Muscle of arm (tissue), 12 donors: ENCODE results near the gene TMC1. TPM values are rescaled to one million over a fixed set of nuclear protein-coding genes. Genes with fewer than 3 reads are reported as not detected.
A peak's percentile ranks its signal among the peaks of the same experiment; 100 is the strongest.

Experiments
- DNase-seq: peaks from one replicate; pipeline ENCODE4 v3.0.0-alpha.2; 2013
- polyA plus RNA-seq, 12 donors: library from polyadenylated mRNA; unstranded; fragments of 120-200 nt; gene quantifications; one replicate each; pipeline ENCODE4 v1.2.1, GENCODE V29; 2013; ENCODE audit not compliant: insufficient read length in 12 of 12

Gene TMC1
- polyA plus RNA-seq, 12 donors = 0.41 to 2.8 (median 1.1) TPM; not detected in 2

GRCh38 chr9:72574156-72574810, 52.9 kb downstream of the TMC1 start:
- no peak for DNase-seq

- DNase-seq = no peak
These were observed 54.3 kb downstream of the TMC1 start for GRCh38 chr9:72575666-72576065.

GRCh38 chr9:72576087-72576486, 54.7 kb downstream of the TMC1 start:
- DNase-seq = no peak

GRCh38 chr9:72577212-72577753, 55.9 kb downstream of the TMC1 start:
- peak; percentile 38 for DNase-seq

DNA sequence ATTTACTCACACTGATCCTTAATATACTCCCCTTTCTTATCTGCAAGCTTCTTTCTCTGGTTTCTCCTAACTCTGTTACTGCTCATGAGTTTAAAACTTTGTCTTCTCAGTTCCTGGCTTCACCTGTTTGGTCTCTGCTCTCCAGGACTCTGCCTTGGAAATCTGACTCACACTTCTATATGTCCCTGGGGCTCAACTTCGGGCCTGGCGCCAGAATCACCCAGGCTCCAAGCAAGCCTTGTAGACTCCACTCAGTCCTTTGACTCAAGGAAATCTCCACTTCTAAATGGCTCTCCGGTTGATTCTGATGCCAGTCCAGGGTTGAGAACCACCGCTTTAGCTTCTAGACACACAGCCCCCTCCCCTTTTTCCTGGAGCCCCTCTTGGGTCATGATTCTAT, 57.8 kb downstream of the TMC1 start:
- DNase-seq = no peak

- no peak for DNase-seq
These were observed 58.6 kb downstream of the TMC1 start for GRCh38 chr9:72579880-72580550.

DNA sequence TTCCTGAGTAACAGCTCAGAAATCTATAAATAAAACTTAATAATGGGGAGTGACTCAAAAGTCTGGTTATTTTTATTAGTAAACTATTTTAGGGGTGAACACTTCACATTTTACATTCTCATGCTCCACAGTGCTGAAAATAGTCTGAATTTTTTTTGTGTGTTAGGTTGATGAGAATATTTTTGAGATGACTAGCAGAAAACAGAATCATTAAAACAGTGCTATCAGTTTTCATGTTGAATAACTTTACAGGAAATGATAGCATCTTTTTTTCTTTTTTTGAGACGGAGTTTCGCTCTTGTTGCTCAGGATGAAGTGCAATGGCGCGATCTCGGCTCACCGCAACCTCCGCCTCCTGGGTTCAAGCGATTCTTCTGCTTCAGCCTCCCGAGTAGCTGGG, 60.3 kb downstream of the TMC1 start:
- DNase-seq = no peak

DNA sequence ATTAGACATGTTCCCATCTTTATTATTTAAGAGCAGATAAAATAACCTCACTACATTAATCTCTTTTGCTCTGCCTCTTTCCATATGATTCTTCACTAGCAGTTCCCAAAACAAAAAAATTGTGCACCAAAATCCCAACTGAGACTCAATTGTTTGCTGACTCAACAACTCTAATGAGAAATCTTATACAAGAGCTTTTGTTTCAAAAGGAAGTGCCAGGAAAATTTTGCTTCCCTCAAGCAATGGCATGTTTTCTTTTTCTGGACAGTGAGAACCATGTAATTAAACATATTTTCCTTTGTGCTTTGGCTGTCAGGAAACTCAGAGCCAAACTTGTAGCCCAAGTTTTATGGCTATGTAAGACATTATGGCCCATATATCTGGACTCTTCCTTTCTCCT, 62.0 kb downstream of the TMC1 start:
- DNase-seq = no peak

- no peak for DNase-seq
These were observed 65.2 kb downstream of the TMC1 start for GRCh38 chr9:72586388-72587130.

DNA sequence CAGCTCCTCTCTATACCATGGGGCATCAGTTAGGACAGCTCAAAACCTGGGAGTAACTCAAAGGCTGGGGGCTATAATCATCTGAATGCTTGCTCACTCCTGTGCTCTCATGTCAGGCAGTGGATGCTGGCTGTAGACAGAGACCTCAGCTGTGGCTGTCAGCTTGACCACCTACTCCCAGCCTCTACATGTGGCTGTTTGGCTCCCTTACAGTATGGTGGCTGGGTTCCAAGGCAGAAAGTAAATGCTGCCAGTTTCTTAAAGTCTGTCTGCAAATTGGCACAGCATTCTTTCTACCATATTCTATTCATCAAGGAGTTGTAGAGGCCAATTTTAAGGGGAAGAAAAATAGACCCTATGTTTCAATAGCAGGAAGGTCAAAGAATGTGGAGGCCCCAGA, 66.9 kb downstream of the TMC1 start:
- peak; percentile 26 for DNase-seq

GRCh38 chr9:72589667-72590521, 68.5 kb downstream of the TMC1 start:
- no peak for DNase-seq

DNA sequence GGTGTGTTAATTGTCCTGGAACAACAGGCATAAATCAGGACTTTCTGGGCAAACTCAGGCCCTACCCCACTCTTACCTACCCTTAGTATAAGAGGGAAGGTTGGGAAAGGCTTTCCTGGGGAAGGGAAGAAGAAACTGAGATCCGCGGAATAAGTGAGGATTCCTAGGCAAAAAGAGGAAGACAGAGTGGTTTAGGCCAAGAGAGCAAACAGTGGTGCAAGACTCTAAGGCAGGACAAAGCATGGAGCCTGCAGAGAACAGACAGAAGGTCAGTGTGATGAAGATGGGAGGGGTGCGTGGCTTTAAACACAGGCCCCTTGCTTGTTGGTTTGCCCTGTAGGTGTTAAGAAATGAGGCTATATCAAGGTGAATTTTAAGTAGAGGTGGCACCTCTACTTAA, 69.4 kb downstream of the TMC1 start:
- DNase-seq = no peak

DNA sequence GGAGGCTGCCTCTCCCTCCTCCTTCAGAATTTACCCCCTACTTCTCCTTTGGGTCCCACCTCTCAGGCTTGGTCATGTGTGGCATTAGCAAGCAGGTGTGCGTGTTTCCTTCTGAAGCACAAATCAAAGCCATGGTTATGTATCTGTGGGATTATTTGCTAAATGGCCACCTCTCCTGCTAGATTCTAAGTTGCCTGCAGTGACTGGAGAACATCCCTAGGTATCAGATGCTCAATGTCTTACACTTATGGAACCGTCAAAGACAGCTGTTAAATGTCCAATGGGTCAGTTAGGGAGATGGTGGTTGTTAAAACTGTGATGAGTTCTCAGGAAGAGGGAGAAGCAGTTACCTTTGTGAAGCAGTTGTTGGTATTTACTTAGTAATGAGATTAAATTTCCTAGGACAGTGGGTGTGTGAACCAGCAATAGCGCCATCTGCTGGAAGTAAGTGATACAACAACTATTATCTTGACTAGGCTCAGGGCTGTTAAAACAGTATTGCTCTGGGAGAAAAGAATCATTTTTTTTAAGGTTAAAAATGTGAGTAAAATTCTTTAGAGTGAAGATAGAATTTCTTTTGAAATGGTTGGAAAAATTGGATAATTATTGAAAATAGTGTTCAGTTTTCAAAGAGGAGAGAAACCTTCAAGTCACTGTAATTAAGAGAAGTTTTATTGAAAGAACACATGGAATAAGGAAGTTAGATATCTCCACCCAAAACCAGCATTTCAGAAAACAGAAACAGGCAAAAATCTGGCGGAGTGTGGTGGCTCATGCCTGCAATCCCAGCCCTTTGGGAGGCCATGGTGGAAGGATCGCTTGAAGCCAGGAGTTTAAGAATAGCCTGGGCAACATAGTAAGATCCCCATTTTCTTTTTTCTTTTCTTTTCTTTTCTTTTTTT, 71.3 kb downstream of the TMC1 start:
- DNase-seq = peak; percentile 69

GRCh38 chr9:72596451-72597180, 75.2 kb downstream of the TMC1 start:
- DNase-seq = no peak

DNA sequence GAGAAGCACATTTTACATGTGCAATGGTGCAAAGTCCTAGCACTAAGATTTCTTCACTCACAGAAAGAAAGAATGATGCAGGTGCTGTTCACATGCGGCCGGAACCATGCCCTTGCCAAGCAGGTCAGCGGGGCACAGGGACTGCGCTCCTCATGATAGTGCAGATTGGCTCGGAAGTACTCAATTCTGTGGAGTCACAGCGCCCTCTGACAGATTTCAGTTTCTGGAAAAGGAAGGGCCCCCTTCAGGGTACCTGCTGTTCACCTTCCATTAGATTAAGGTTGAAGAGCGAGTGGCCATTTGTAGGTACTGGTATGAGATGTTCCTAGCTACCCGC, 75.7 kb downstream of the TMC1 start:
- no peak for DNase-seq

DNA sequence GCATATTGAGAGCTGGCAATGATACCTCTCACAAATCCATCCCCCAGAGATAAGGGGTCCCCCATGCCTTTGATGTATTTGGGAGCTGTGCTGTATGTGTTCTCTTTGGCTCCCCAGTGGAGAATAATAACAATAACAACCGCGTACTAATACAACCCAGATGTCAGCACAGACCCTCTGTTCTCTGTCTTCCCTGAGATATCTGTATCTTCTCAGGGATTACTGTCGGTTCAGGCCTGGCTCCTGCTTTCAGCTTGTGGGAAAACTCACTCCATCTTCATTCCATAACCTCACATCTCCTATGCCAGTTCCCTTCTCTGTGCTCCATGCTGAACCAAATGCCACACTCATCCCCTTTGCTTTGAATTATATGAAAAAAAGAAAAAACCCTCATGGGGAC, 76.2 kb downstream of the TMC1 start:
- DNase-seq = no peak

- no peak for DNase-seq
These were observed 77.2 kb downstream of the TMC1 start for GRCh38 chr9:72598639-72599038.

GRCh38 chr9:72599874-72600534, 78.6 kb downstream of the TMC1 start:
- no peak for DNase-seq

DNA sequence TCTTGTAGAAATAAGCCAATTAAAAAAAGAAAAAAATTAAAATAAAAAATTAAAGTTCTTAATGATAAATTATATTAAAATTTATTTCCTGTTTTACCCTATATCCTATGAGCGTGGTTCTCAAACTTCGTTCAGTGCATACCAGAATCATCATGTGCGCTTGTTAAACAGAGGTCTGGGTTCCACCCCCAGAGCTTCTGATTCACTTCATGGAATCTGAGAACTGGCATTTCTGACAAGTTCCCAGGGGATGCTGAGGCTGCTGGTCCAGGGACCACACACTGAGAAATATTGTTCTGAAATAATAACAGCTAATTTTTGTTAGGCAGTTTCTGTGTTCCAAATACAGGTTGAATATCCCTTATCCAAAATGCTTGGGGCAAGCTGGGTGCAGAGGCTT, 79.3 kb downstream of the TMC1 start:
- no peak for DNase-seq

DNA sequence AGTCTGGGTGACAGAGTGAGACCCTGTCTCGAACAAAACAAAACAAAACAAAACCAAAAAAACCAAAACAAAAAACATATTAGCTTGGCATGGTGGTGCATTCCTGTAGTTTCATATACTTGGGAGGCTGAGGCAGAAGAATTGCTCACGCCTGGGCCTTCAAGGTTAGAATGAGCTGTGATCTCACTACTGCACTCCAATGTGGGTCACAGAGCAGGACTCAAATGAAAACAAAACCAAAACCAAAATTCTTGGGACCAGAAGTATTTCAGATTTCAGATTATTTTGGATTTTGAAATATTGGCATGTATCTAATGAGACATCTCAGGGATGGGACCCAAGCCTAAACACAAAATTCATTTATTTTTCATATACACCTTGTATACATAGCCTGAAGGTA, 80.2 kb downstream of the TMC1 start:
- no peak for DNase-seq
